Brain microvascular endothelial cell (primary cell): Measurements from ENCODE around the gene SGO1.

Experiments
- DNase-seq: peaks from one replicate; pipeline ENCODE4 v3.0.0-alpha.2; 2020
- H3K27ac ChIP-seq: fragments of 250-450 bp; sonication (Bioruptor Pico); 2 replicates; pipeline ENCODE4 v1.5.1; 2020; ENCODE audit warnings: mild to moderate bottlenecking, moderate library complexity
- H3K27me3 ChIP-seq: fragments of 250-450 bp; sonication (Bioruptor Pico); replicated peaks from 2 replicates; pipeline ENCODE4 v1.5.1; 2020; ENCODE audit warnings: mild to moderate bottlenecking
- H3K36me3 ChIP-seq: fragments of 250-450 bp; sonication (Bioruptor Pico); replicated peaks from 2 replicates; pipeline ENCODE4 v1.5.1; 2020; ENCODE audit warnings: mild to moderate bottlenecking
- H3K4me3 ChIP-seq: 2 replicates; pipeline ENCODE4 v1.5.1; 2011; ENCODE audit warnings: low read depth, mild to moderate bottlenecking, control low read depth, low read length, moderate library complexity
- CTCF ChIP-seq: IDR thresholded peaks from 2 replicates; pipeline ENCODE4 v1.5.1; 2011; ENCODE audit warnings: low read depth, mild to moderate bottlenecking, moderate library complexity, low read length, control low read depth, inconsistent platforms; ENCODE audit errors: missing control alignments
- in situ Hi-C: cut with HindIII; loops from 2 replicates; pipeline ENCODE4 v1.10.0; 2017; ENCODE audit warnings: low sequenced_read_pairs, low pct_ligation_motif_present

SGO1 gene

GRCh38 chr3:20141851-20142250 is 44.2 kb downstream of the SGO1 start:
- in situ Hi-C loops: no loop called here
- H3K27me3 ChIP-seq: no peaks in the 10 kb centered on the region
- no peaks in the 10 kb centered on the region for H3K36me3 ChIP-seq
- H3K4me3 ChIP-seq: no peak overlapping the region
- no peak for TF ChIP-seq CTCF
- DNase-seq: no peak
- no peak overlapping the region for H3K27ac ChIP-seq

- no peak for TF ChIP-seq CTCF
- Histone ChIP-seq H3K4me3 (no peak overlapping the region), H3K27me3 (no peaks in the 10 kb centered on the region), H3K27ac (no peak overlapping the region), H3K36me3 (no peaks in the 10 kb centered on the region)
- no peak for DNase-seq
- in situ Hi-C loops: no loop called here
Measured at GRCh38 chr3:20141316-20141715, 44.7 kb downstream of the SGO1 start.

- Histone ChIP-seq H3K4me3 (no peak overlapping the region), H3K27ac (no peak overlapping the region), H3K36me3 (no peaks in the 10 kb centered on the region), H3K27me3 (no peaks in the 10 kb centered on the region)
- TF ChIP-seq CTCF: no peak
- in situ Hi-C loops: no loop called here
- DNase-seq: no peak
Measured at GRCh38 chr3:20140881-20141280, 45.1 kb downstream of the SGO1 start.

GRCh38 chr3:20137647-20138046 is 48.4 kb downstream of the SGO1 start:
- in situ Hi-C loops: no loop called here

GRCh38 chr3:20136231-20136630 is 49.8 kb downstream of the SGO1 start:
- Histone ChIP-seq H3K4me3 (no peak overlapping the region), H3K27ac (no peak overlapping the region), H3K27me3 (no peaks in the 10 kb centered on the region), H3K36me3 (no peaks in the 10 kb centered on the region)
- in situ Hi-C loops: no loop called here
- no peak for TF ChIP-seq CTCF
- no peak for DNase-seq

More at GRCh38 chr3:20137647-20138046, 48.4 kb downstream of the SGO1 start:
- H3K4me3 ChIP-seq: no peak overlapping the region
- no peaks in the 10 kb centered on the region for H3K36me3 ChIP-seq
- no peaks in the 10 kb centered on the region for H3K27me3 ChIP-seq
- no peak overlapping the region for H3K27ac ChIP-seq
- DNase-seq: no peak
- TF ChIP-seq CTCF: no peak

- no peak overlapping the region for H3K27ac ChIP-seq
Measured at GRCh38 chr3:20130106-20130505, 55.9 kb downstream of the SGO1 start.

More at GRCh38 chr3:20130106-20130505, 55.9 kb downstream of the SGO1 start:
- H3K27me3 ChIP-seq: no peaks in the 10 kb centered on the region
- in situ Hi-C loops: no loop called here
- no peak for DNase-seq
- TF ChIP-seq CTCF: no peak
- H3K4me3 ChIP-seq: no peak overlapping the region
- H3K36me3 ChIP-seq: no peaks in the 10 kb centered on the region
